IMR-90 (cell line): ENCODE measurements around the gene CAMTA1.

Source experiments
- BHLHE40 ChIP-seq: fragments of 150-350 bp; IDR thresholded peaks from 2 replicates; pipeline ENCODE4 v1.6.1; 2016; ENCODE audit warnings: mild to moderate bottlenecking, low read depth, low read length
- CHD1 ChIP-seq: IDR thresholded peaks from 2 replicates; pipeline ENCODE4 v1.6.1; 2012; ENCODE audit warnings: low read depth, low read length, improper control_type of control experiment
- FOS ChIP-seq: fragments of 150-350 bp; IDR thresholded peaks from 2 replicates; pipeline ENCODE4 v1.6.1; 2016; ENCODE audit warnings: low read depth, low read length
- MAZ ChIP-seq: IDR thresholded peaks from 2 replicates; pipeline ENCODE4 v1.6.1; 2012; ENCODE audit warnings: low read depth, mild to moderate bottlenecking, low read length, improper control_type of control experiment, moderate library complexity, borderline replicate concordance
- POLR2A ChIP-seq: IDR thresholded peaks from 2 replicates; pipeline ENCODE4 v1.6.1; 2012; ENCODE audit warnings: mild to moderate bottlenecking, low read depth, low read length
- RAD21 ChIP-seq: IDR thresholded peaks from 2 replicates; pipeline ENCODE4 v1.6.1; 2012; ENCODE audit warnings: low read length, improper control_type of control experiment
- RCOR1 ChIP-seq: IDR thresholded peaks from 2 replicates; pipeline ENCODE4 v1.6.1; 2012; ENCODE audit warnings: mild to moderate bottlenecking, low read length, improper control_type of control experiment; ENCODE audit not compliant: insufficient replicate concordance
- RFX5 ChIP-seq: IDR thresholded peaks from 2 replicates; pipeline ENCODE4 v1.8.0; 2012; ENCODE audit warnings: low read depth, mild to moderate bottlenecking, low read length, moderate library complexity
- SMC3 ChIP-seq: fragments of 150-350 bp; IDR thresholded peaks from 2 replicates; pipeline ENCODE4 v1.6.1; 2016; ENCODE audit warnings: low read depth, mild to moderate bottlenecking, antibody characterized with exemption, low read length, moderate library complexity
- TF ChIP-seq, protein P1 (sequence below): conservative IDR thresholded peaks from 2 replicates; pipeline ENCODE4 v1.5.1; 2012; ENCODE audit warnings: mild to moderate bottlenecking, low read depth, low read length, improper control_type of control experiment

DNA sequence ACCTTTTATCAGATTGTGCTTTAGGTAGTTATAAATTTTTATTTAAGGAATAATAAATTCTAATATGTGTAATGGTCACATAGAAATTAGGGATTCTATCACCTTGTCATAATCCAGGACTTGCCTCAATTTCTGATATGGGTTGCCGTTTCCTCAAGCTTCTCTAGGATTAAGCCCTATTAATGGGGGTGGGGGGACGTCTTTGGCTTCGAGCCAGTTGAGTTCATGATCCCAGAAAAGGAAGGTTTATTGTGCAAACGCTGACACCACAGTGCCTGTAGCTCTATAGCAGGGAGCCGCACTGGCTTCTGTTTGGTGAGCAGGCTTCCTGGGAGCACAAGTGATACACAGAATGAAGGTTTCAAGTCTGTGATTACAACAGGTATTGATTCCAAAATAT, 963.9 kb downstream of the CAMTA1 start:
- TF ChIP-seq RFX5 (no peak), RCOR1 (no peak), BHLHE40 (no peak), POLR2A (no peak), FOS (no peak), CHD1 (no peak), SMC3 (no peak), MAZ (no peak), RAD21 (no peak)
- TF ChIP-seq, protein P1, sequence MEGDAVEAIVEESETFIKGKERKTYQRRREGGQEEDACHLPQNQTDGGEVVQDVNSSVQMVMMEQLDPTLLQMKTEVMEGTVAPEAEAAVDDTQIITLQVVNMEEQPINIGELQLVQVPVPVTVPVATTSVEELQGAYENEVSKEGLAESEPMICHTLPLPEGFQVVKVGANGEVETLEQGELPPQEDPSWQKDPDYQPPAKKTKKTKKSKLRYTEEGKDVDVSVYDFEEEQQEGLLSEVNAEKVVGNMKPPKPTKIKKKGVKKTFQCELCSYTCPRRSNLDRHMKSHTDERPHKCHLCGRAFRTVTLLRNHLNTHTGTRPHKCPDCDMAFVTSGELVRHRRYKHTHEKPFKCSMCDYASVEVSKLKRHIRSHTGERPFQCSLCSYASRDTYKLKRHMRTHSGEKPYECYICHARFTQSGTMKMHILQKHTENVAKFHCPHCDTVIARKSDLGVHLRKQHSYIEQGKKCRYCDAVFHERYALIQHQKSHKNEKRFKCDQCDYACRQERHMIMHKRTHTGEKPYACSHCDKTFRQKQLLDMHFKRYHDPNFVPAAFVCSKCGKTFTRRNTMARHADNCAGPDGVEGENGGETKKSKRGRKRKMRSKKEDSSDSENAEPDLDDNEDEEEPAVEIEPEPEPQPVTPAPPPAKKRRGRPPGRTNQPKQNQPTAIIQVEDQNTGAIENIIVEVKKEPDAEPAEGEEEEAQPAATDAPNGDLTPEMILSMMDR, result no peak
